Measurements from ENCODE around the gene CHN2.

The CHN2 gene

GRCh38 chr7:29485339-29486190 lies 291.0 kb downstream of the CHN2 start:
- no peak for TF ChIP-seq CTCF (conservative IDR thresholded peaks at IDR 0.05; ENCODE audit: low read depth, low read length)
- H3K4me3 ChIP-seq (ENCODE audit: low read length): no peak overlapping the region
- DNase-seq (ENCODE audit: low read depth): no peak

GRCh38 chr7:29486191-29486700 lies 291.7 kb downstream of the CHN2 start:
- no peak for TF ChIP-seq CTCF (conservative IDR thresholded peaks at IDR 0.05; ENCODE audit: low read depth, low read length)
- H3K4me3 ChIP-seq (ENCODE audit: low read length): no peak overlapping the region
- no peak for DNase-seq (ENCODE audit: low read depth)

- TF ChIP-seq CTCF (conservative IDR thresholded peaks at IDR 0.05; ENCODE audit: low read depth, low read length): no peak
- H3K4me3 ChIP-seq (ENCODE audit: low read length): no peak overlapping the region
- no peak for DNase-seq (ENCODE audit: low read depth)
Measured at GRCh38 chr7:29487424-29487823, 292.8 kb downstream of the CHN2 start.

GRCh38 chr7:29488203-29488970 lies 293.8 kb downstream of the CHN2 start:
- no peak overlapping the region for H3K4me3 ChIP-seq (ENCODE audit: low read length)
- TF ChIP-seq CTCF (conservative IDR thresholded peaks at IDR 0.05; ENCODE audit: low read depth, low read length): no peak
- no peak for DNase-seq (ENCODE audit: low read depth)

- no peak overlapping the region for H3K4me3 ChIP-seq (ENCODE audit: low read length)
- TF ChIP-seq CTCF (conservative IDR thresholded peaks at IDR 0.05; ENCODE audit: low read depth, low read length): no peak
- no peak for DNase-seq (ENCODE audit: low read depth)
Measured at GRCh38 chr7:29488977-29489376, 294.4 kb downstream of the CHN2 start.

GRCh38 chr7:29490094-29490607 lies 295.6 kb downstream of the CHN2 start:
- no peak for DNase-seq (ENCODE audit: low read depth)
- TF ChIP-seq CTCF (conservative IDR thresholded peaks at IDR 0.05; ENCODE audit: low read depth, low read length): no peak
- H3K4me3 ChIP-seq (ENCODE audit: low read length): no peak overlapping the region
